K562 (cell line): Measurements from ENCODE around the gene TFAP2E. TPM values are rescaled to one million over a fixed set of nuclear protein-coding genes. Genes with fewer than 3 reads are reported as not detected.
A peak's percentile ranks its signal among the peaks of the same experiment; 100 is the strongest.

ENCODE experiments used
- ATAC-seq: fragments of 200-7000 bp; cut with Tn5 transposase; 3 replicates; pipeline ENCODE4 v1.9.1; 2020; ENCODE audit warnings: moderate library complexity
- BruUV-seq: library from RNA; stranded (reverse); fragments of 400-500 nt; replicated peaks from 2 replicates; lab custom pipeline; 2021; lab: Mats Ljungman, UMichigan
- CTCF ChIA-PET: fragments of 300-600 bp; formaldehyde crosslinking; extraction: SDS; loops from one replicate; lab custom pipeline; 2021; ENCODE audit warnings: low intra/inter-chr PET ratio; lab: Yijun Ruan, JAX
- POLR2A ChIA-PET: fragments of 300-600, 350-650 bp; sonication (Branson Sonifier 250); formaldehyde crosslinking; extraction: SDS; loops from one replicate; lab custom pipeline; 2021; ENCODE audit warnings: antibody characterized with exemption, inconsistent platforms; lab: Yijun Ruan, JAX
- DNase-seq, 4 experiments: peaks; one replicate each; pipeline versions ENCODE4 v3.0.0 to v3.0.0-alpha.2; 2011 to 2018; ENCODE audit warnings: low spot score in 3 of 4, mixed read lengths in 3 of 4; ENCODE audit errors: extremely low read depth in 1 of 4
- FAIRE-seq: peaks from 2 replicates; lab custom pipeline; 2011; peaks lifted over from hg19 to GRCh38; lab: Jason Lieb, UNC
- H2AFZ ChIP-seq: 2 replicates; pipeline ENCODE4 v1.6.0; 2011; ENCODE audit warnings: low read depth, low read length, control low read depth, inconsistent platforms
- H3K27ac ChIP-seq: fragments of 200-600 bp; 3 replicates; pipeline ENCODE4 v1.8.0; 2011; ENCODE audit warnings: low read depth, mild to moderate bottlenecking, control low read depth, inconsistent platforms, low read length, moderate library complexity, mixed read lengths; ENCODE audit errors: extremely low read depth
- H3K27me3 ChIP-seq, 2 experiments: fragments of 300-600 bp in 1 of 2; 2 replicates in 1 of 2; 3 replicates in 1 of 2; pipeline versions ENCODE4 v1.6.0 to v1.8.0; 2011; ENCODE audit warnings: inconsistent platforms in 2 of 2, low read length in 2 of 2, mild to moderate bottlenecking in 1 of 2, mixed read lengths in 1 of 2, moderate library complexity in 1 of 2; ENCODE audit not compliant: control insufficient read depth in 2 of 2, insufficient read depth in 2 of 2
- H3K36me3 ChIP-seq: fragments of 300-600 bp; 3 replicates; pipeline ENCODE4 v1.8.0; 2011; ENCODE audit warnings: mild to moderate bottlenecking, low read length, inconsistent platforms; ENCODE audit not compliant: control insufficient read depth, insufficient read depth
- H3K4me1 ChIP-seq, 2 experiments: fragments of 200-600 bp in 1 of 2; replicated peaks in 1 of 2; 2 replicates in 1 of 2; 3 replicates in 1 of 2; pipeline versions ENCODE4 v1.5.1 to v1.8.0; 2011; ENCODE audit warnings: inconsistent platforms in 2 of 2, low read length in 2 of 2, mild to moderate bottlenecking in 1 of 2, mixed read lengths in 1 of 2, moderate library complexity in 1 of 2; ENCODE audit not compliant: control insufficient read depth in 2 of 2, insufficient read depth in 2 of 2
- H3K4me2 ChIP-seq: 2 replicates; pipeline ENCODE4 v1.6.1; 2011; ENCODE audit warnings: low read length, control low read depth, inconsistent platforms, mixed read lengths; ENCODE audit not compliant: insufficient read depth
- H3K4me3 ChIP-seq: fragments of 200-600 bp; sonication (generic), shearing (Covaris generic); 2 replicates; pipeline ENCODE4 v1.5.1; 2016; ENCODE audit warnings: control low read depth, inconsistent platforms
- H3K79me2 ChIP-seq: fragments of 200-600 bp; 3 replicates; pipeline ENCODE4 v1.8.0; 2011; ENCODE audit warnings: low read length, inconsistent platforms; ENCODE audit not compliant: control insufficient read depth, insufficient read depth
- H3K9ac ChIP-seq, 2 experiments: 2 replicates each; pipeline versions ENCODE4 v1.6.0 to v1.6.1; 2011; ENCODE audit warnings: low read depth in 2 of 2, low read length in 2 of 2, control low read depth in 1 of 2, inconsistent platforms in 1 of 2, mild to moderate bottlenecking in 1 of 2, mixed read lengths in 1 of 2; ENCODE audit not compliant: insufficient read depth in 1 of 2
- H3K9me1 ChIP-seq: one replicate; pipeline ENCODE4 v1.6.0; 2011; ENCODE audit warnings: inconsistent platforms, mild to moderate bottlenecking, low read length, moderate library complexity; ENCODE audit not compliant: control insufficient read depth, insufficient read depth
- H3K9me3 ChIP-seq: replicated peaks from 2 replicates; pipeline ENCODE4 v1.5.1; 2011; ENCODE audit warnings: low read depth, low read length, inconsistent platforms; ENCODE audit not compliant: control insufficient read depth, insufficient read depth
- H4K20me1 ChIP-seq: replicated peaks from 2 replicates; pipeline ENCODE4 v1.6.1; 2011; ENCODE audit warnings: low read length, inconsistent platforms, mixed read lengths; ENCODE audit not compliant: control insufficient read depth, insufficient read depth
- BRCA1 ChIP-seq, 2 experiments: fragments of 450-650 bp in 1 of 2; sonication (generic) in 1 of 2; formaldehyde crosslinking in 1 of 2; IDR thresholded peaks; 2 replicates each; pipeline versions ENCODE4 v1.5.0 to v1.6.1; 2017 to 2020; ENCODE audit warnings: mild to moderate bottlenecking in 1 of 2, missing genetic modification reagents in 1 of 2
- CBFA2T2 ChIP-seq: fragments of 450-650 bp; conservative IDR thresholded peaks from 2 replicates; pipeline ENCODE4 v1.6.1; 2017; ENCODE audit warnings: mild to moderate bottlenecking
- CHD1 ChIP-seq: fragments of 200-600 bp; sonication (generic); IDR thresholded peaks from one replicate; pipeline ENCODE4 v1.6.1; 2012; ENCODE audit warnings: mild to moderate bottlenecking, moderate library complexity, low read length, inconsistent platforms
- CTCF ChIP-seq, 3 experiments: IDR thresholded peaks in 2 of 3; conservative IDR thresholded peaks in 1 of 3; 2 replicates each; pipeline ENCODE4 v1.5.1; 2011 to 2012; ENCODE audit warnings: low read length in 3 of 3, mild to moderate bottlenecking in 3 of 3, control low read depth in 2 of 3, improper control_type of control experiment in 1 of 3, inconsistent platforms in 1 of 3, low read depth in 1 of 3, mixed read lengths in 1 of 3, moderate library complexity in 1 of 3; ENCODE audit not compliant: insufficient read depth in 2 of 3
- DEAF1 ChIP-seq: fragments of 450-650 bp; formaldehyde crosslinking; IDR thresholded peaks from 2 replicates; pipeline ENCODE4 v1.4.0; 2020; ENCODE audit warnings: mild to moderate bottlenecking, moderate library complexity
- KDM2B ChIP-seq: fragments of 250-450 bp; sonication (Bioruptor Pico); IDR thresholded peaks from 2 replicates; pipeline ENCODE4 v1.8.0; 2021; ENCODE audit warnings: mild to moderate bottlenecking, moderate library complexity
- MTA3 ChIP-seq: fragments of 450-650 bp; formaldehyde crosslinking; IDR thresholded peaks from 2 replicates; pipeline ENCODE4 v1.6.1; 2017; ENCODE audit warnings: mild to moderate bottlenecking, borderline replicate concordance
- MXI1 ChIP-seq: IDR thresholded peaks from 2 replicates; pipeline ENCODE4 v1.6.1; 2011; ENCODE audit warnings: low read depth, mild to moderate bottlenecking, improper control_type of control experiment, low read length
- NRF1 ChIP-seq, 2 experiments: fragments of 450-650 bp; IDR thresholded peaks in 1 of 2; conservative IDR thresholded peaks in 1 of 2; 2 replicates each; pipeline ENCODE4 v1.6.1; 2014; ENCODE audit warnings: mild to moderate bottlenecking in 2 of 2
- SIN3A ChIP-seq, 2 experiments: fragments of 150-350 bp in 1 of 2; IDR thresholded peaks; 2 replicates each; pipeline ENCODE4 v1.6.1; 2011 to 2016; ENCODE audit warnings: borderline replicate concordance in 2 of 2, low read depth in 2 of 2, low read length in 2 of 2, mild to moderate bottlenecking in 2 of 2, moderate library complexity in 2 of 2; ENCODE audit not compliant: control insufficient read depth in 1 of 2
- STAT5B ChIP-seq: fragments of 250-450 bp; sonication (Bioruptor Pico); IDR thresholded peaks from 2 replicates; pipeline ENCODE4 v1.8.0; 2021; ENCODE audit warnings: mild to moderate bottlenecking, inconsistent platforms
- TEAD4 ChIP-seq, 2 experiments: sonication (generic) in 1 of 2; formaldehyde crosslinking in 1 of 2; IDR thresholded peaks; 2 replicates each; pipeline versions ENCODE4 v1.6.1 to v1.8.0; 2012 to 2022; ENCODE audit warnings: borderline replicate concordance in 1 of 2, inconsistent platforms in 1 of 2, low read length in 1 of 2, mild to moderate bottlenecking in 1 of 2, missing genetic modification reagents in 1 of 2
- TFAP4 ChIP-seq: sonication (generic); formaldehyde crosslinking; IDR thresholded peaks from 2 replicates; pipeline ENCODE4 v1.8.0; 2022; ENCODE audit warnings: missing genetic modification reagents, mild to moderate bottlenecking, moderate library complexity, borderline replicate concordance
- XRCC5 ChIP-seq: fragments of 200-400 bp; formaldehyde crosslinking; IDR thresholded peaks from 2 replicates; pipeline ENCODE4 v1.6.1; 2017; ENCODE audit warnings: low read depth, mild to moderate bottlenecking, low read length
- ZFP1 ChIP-seq: fragments of 450-650 bp; formaldehyde crosslinking; IDR thresholded peaks from 2 replicates; pipeline ENCODE4 v1.4.0; 2020; ENCODE audit warnings: mild to moderate bottlenecking, mixed read lengths
- ZNF134 ChIP-seq: fragments of 250-450 bp; sonication (Bioruptor Pico); conservative IDR thresholded peaks from 2 replicates; pipeline ENCODE4 v1.4.0; 2020
- WGBS: fragments of 100-300 bp; shearing (Covaris generic); methylation state at CpG from one replicate; pipeline ENCODE4 v1.1.6; 2016; ENCODE audit warnings: low coverage, mixed read lengths; ENCODE audit not compliant: insufficient coverage; ENCODE audit errors: missing lambda C conversion rate; 5-methylcytosine and 5-hydroxymethylcytosine counted together
- in situ Hi-C: fragments of 300-500 bp; cut with MboI; formaldehyde crosslinking; loops from 4 replicates; pipeline ENCODE4 v1.15.0; 2018; ENCODE audit warnings: inconsistent platforms, mixed read lengths
- intact Hi-C: fragments of 100-400 bp; cut with micrococcal nuclease; formaldehyde crosslinking; loops from 2 replicates; pipeline ENCODE4 v1.14.2; 2022
- polyA plus RNA-seq, 8 experiments: library from polyadenylated mRNA; depleted of rRNA in 4 of 8; stranded (reverse) in 5 of 8; unstranded in 3 of 8; fragments of >200 nt; fragmentation: Nextera tagmentation in 2 of 8; fragmentation: Illumina TruSeq in 1 of 8; extraction: Ambion mirVana in 2 of 8; extraction: Trizol in 1 of 8; gene quantifications; 2 replicates each; pipeline versions ENCODE4 v1.2.1 to v1.2.3, GENCODE V29; 2011 to 2014; ENCODE audit warnings: inconsistent platforms in 1 of 8, missing spikeins in 1 of 8
- total RNA-seq, 7 experiments: library from RNA; depleted of rRNA in 6 of 7; stranded (reverse); fragments of >200 nt in 6 of 7; fragmentation: Illumina TruSeq in 2 of 7; extraction: Trizol in 2 of 7; gene quantifications; 2 replicates each; pipeline versions ENCODE4 v1.2.1 to v1.2.3, GENCODE V29; 2011 to 2021; ENCODE audit warnings: low replicate concordance in 1 of 7

The TFAP2E gene
- total and polyA plus RNA-seq, 9 of the 15 experiments (the other 6 are each of a cell fraction or from before 2014, with no cell fraction given), result 0.03 to 0.11 (median 0.07) TPM; not detected in 4

- Histone ChIP-seq H3K9me1 (no peaks in the 10 kb centered on the region), H3K4me1 (peaks cover 19 to 36% of the 10 kb centered on the region in 2 experiments), H3K9ac (peak overlapping the region; percentile 97 to 99), H3K4me2 (peak overlapping the region; percentile 90), H3K79me2 (peaks cover 44% of the 10 kb centered on the region), H3K27ac (peak overlapping the region; percentile 98), H3K4me3 (peak overlapping the region; percentile 91), H3K36me3 (peaks cover 44% of the 10 kb centered on the region; the same call in 2 of the 3 replicates), H3K9me3 (no peaks in the 10 kb centered on the region), H2AFZ (peak overlapping the region; percentile 99), H3K27me3 (no peaks in the 10 kb centered on the region), H4K20me1 (0 out of 2 replicates have a peak, but pooled peaks cover 4% of the 10 kb centered on the region)
- POLR2A ChIA-PET, result interaction anchor here (0.5 to 1.5 kb wide), 8 partner anchors 35 to 366 kb away, joined by 3 to 10 read pairs (median 4); partner anchors contain the start of gene SFPQ
- peak; percentile 67 for FAIRE-seq
- in situ Hi-C loops (no loop called here), intact Hi-C loops (loop anchor here (5.0 kb wide), 2 partner anchors 364 to 699 kb away; partner anchors contain the start of genes SFPQ and SMIM12)
- no peak for ATAC-seq
- TSS peak; percentile 58 for BruUV-seq
- under 1% methylated on average over 15 of the region's 17 CpGs for WGBS
- CTCF ChIA-PET, result no interaction called here
- peak in 1 of 4 experiments; percentile 74 for DNase-seq
- TF ChIP-seq ZFP1 (CRISPR knock-in tag) (0 out of 2 replicates have a peak, but pooled peaks have one; percentile 5), DEAF1 (0 out of 2 replicates have a peak, but pooled peaks have one; percentile 29), CHD1 (peak; percentile 65), MTA3 (0 out of 2 replicates have a peak, but pooled peaks have one; percentile 10), TEAD4 (IDR thresholded peaks at IDR 0.05; ENCODE audit: low read length) (no peak), TEAD4 (CRISPR knock-in tag; IDR thresholded peaks at IDR 0.05; ENCODE audit: borderline replicate concordance) (no peak), MXI1 (no peak), NRF1 (conservative IDR thresholded peaks at IDR 0.05 in 1 of 2, IDR thresholded peaks at IDR 0.05 in 1 of 2) (peak; percentile 86 to 88), BRCA1 (IDR thresholded peaks at IDR 0.05) (no peak), BRCA1 (CRISPR knock-in tag; IDR thresholded peaks at IDR 0.05) (0 out of 2 replicates have a peak, but pooled peaks have one; percentile 20), ZNF134 (CRISPR knock-in tag) (no peak), XRCC5 (0 out of 2 replicates have a peak, but pooled peaks have one; percentile 3), CTCF (IDR thresholded peaks at IDR 0.05 in 2 of 3, conservative IDR thresholded peaks at IDR 0.05 in 1 of 3; ENCODE audit: insufficient read depth in 2 of 3, low read depth in 1 of 3, low read length in 3 of 3) (peak in 1 of 3 experiments; percentile 27; a peak in 1 of 6 replicates), STAT5B (no peak), SIN3A (IDR thresholded peaks at IDR 0.05; ENCODE audit: borderline replicate concordance in 2 of 2, control insufficient read depth in 1 of 2, low read depth in 2 of 2, low read length in 2 of 2) (peak in 1 of 2 experiments; percentile 67; a peak in 2 of 4 replicates), TFAP4 (CRISPR knock-in tag) (peak; percentile 80; the same call in 1 of the 2 replicates), KDM2B (CRISPR knock-in tag) (no peak), CBFA2T2 (no peak)
Observed at GRCh38 chr1:35556484-35557117, 16.5 kb upstream of the TFAP2E start.
